ENCODE results near the gene NOP56.

The NOP56 gene

GRCh38 chr20:2651772-2652723, at the start of gene NOP56:
Gene NOP56, plus strand, starts transcription at chr20:2652632. Its CDS starts 29 bp downstream, at chr20:2652661.
- peak; percentile 82 to 92 for DNase-seq (ENCODE audit: low read depth in 2 of 2)

- no peak for DNase-seq (ENCODE audit: low read depth in 2 of 2)
Observed at GRCh38 chr20:2602746-2603145, 49.7 kb upstream of the NOP56 start.

- DNase-seq (ENCODE audit: low read depth in 2 of 2): no peak
Observed at GRCh38 chr20:2603816-2604505, 48.5 kb upstream of the NOP56 start.

GRCh38 chr20:2604506-2604835, 48.0 kb upstream of the NOP56 start:
- no peak for DNase-seq (ENCODE audit: low read depth in 2 of 2)

- DNase-seq (ENCODE audit: low read depth in 2 of 2): no peak
Observed at GRCh38 chr20:2606507-2607006, 45.9 kb upstream of the NOP56 start.

GRCh38 chr20:2610326-2610725, 42.1 kb upstream of the NOP56 start:
- no peak for DNase-seq (ENCODE audit: low read depth in 2 of 2)

GRCh38 chr20:2610941-2611720, 41.3 kb upstream of the NOP56 start:
- no peak for DNase-seq (ENCODE audit: low read depth in 2 of 2)

- DNase-seq (ENCODE audit: low read depth in 2 of 2): no peak
Observed at GRCh38 chr20:2612073-2612472, 40.4 kb upstream of the NOP56 start.

- DNase-seq (ENCODE audit: low read depth in 2 of 2): no peak
Observed at GRCh38 chr20:2616634-2617033, 35.8 kb upstream of the NOP56 start.

- DNase-seq (ENCODE audit: low read depth in 2 of 2): no peak
Observed at GRCh38 chr20:2617099-2617714, 35.2 kb upstream of the NOP56 start.

GRCh38 chr20:2618815-2619214, 33.6 kb upstream of the NOP56 start:
- DNase-seq (ENCODE audit: low read depth in 2 of 2): no peak

GRCh38 chr20:2619337-2619736, 33.1 kb upstream of the NOP56 start:
- DNase-seq (ENCODE audit: low read depth in 2 of 2): no peak

- no peak for DNase-seq (ENCODE audit: low read depth in 2 of 2)
Observed at GRCh38 chr20:2619961-2620595, 32.4 kb upstream of the NOP56 start.

GRCh38 chr20:2624190-2624589, 28.2 kb upstream of the NOP56 start:
- no peak for DNase-seq (ENCODE audit: low read depth in 2 of 2)

GRCh38 chr20:2625062-2625461, 27.4 kb upstream of the NOP56 start:
- no peak for DNase-seq (ENCODE audit: low read depth in 2 of 2)

- no peak for DNase-seq (ENCODE audit: low read depth in 2 of 2)
Observed at GRCh38 chr20:2626853-2627541, 25.4 kb upstream of the NOP56 start.

- DNase-seq (ENCODE audit: low read depth in 2 of 2): no peak
Observed at GRCh38 chr20:2631228-2631627, 21.2 kb upstream of the NOP56 start.

- DNase-seq (ENCODE audit: low read depth in 2 of 2): no peak
Observed at GRCh38 chr20:2633381-2633780, 19.1 kb upstream of the NOP56 start.

- DNase-seq (ENCODE audit: low read depth in 2 of 2): no peak
Observed at GRCh38 chr20:2637246-2637645, 15.2 kb upstream of the NOP56 start.

- DNase-seq (ENCODE audit: low read depth in 2 of 2): no peak
Observed at GRCh38 chr20:2640260-2640659, 12.2 kb upstream of the NOP56 start.

- DNase-seq (ENCODE audit: low read depth in 2 of 2): no peak
Observed at GRCh38 chr20:2640899-2641298, 11.5 kb upstream of the NOP56 start.

Measured in stimulated activated CD8-positive, alpha-beta memory T cell treated with anti-CD3 and anti-CD28 coated beads, Interleukin-15, amount 100 ng/mL, for 4 hours (primary cell).